IMR-90 (cell line): ENCODE data around the gene HOXC12. TPM values are rescaled to one million over a fixed set of nuclear protein-coding genes. Genes with fewer than 3 reads are reported as not detected.

Experiments used
- ATAC-seq: fragments of 200-7000 bp; cut with Tn5 transposase; 2 replicates; pipeline ENCODE4 v1.9.1; 2020; ENCODE audit warnings: low read depth, mild to moderate bottlenecking, moderate library complexity
- BruUV-seq: library from RNA; stranded (reverse); fragments of 400-500 nt; replicated peaks from 2 replicates; lab custom pipeline; 2021; lab: Mats Ljungman, UMichigan
- CTCF ChIA-PET: fragments of 300-600 bp; formaldehyde crosslinking; extraction: SDS; loops from one replicate; lab custom pipeline; 2021; ENCODE audit warnings: antibody characterized with exemption; lab: Yijun Ruan, JAX
- POLR2A ChIA-PET: fragments of 300-600 bp; sonication (Branson Sonifier 250); formaldehyde crosslinking; loops from one replicate; lab custom pipeline; 2022; ENCODE audit warnings: antibody characterized with exemption; ENCODE audit not compliant: unreplicated experiment; lab: Charles Lee
- DNase-seq: peaks from one replicate; pipeline ENCODE4 v3.0.0; 2013
- H2AFZ ChIP-seq: replicated peaks from 2 replicates; pipeline ENCODE3; 2013; ENCODE audit warnings: low read length, mild to moderate bottlenecking; ENCODE audit not compliant: poor library complexity
- H2AK5ac ChIP-seq: 2 replicates; pipeline ENCODE4 v1.6.1; 2013; ENCODE audit warnings: low read depth, low read length, inconsistent platforms
- H2AK9ac ChIP-seq: replicated peaks from 2 replicates; pipeline ENCODE3; 2013; ENCODE audit warnings: mild to moderate bottlenecking, low read depth, low read length, moderate library complexity; ENCODE audit not compliant: poor library complexity
- H2BK120ac ChIP-seq: 2 replicates; pipeline ENCODE4 v1.6.1; 2013; ENCODE audit warnings: low read depth, low read length, inconsistent platforms
- H2BK15ac ChIP-seq: 3 replicates; pipeline ENCODE4 v1.6.1; 2013; ENCODE audit warnings: low read depth, low read length, inconsistent platforms
- H2BK20ac ChIP-seq: 2 replicates; pipeline ENCODE4 v1.6.1; 2013; ENCODE audit warnings: low read depth, mild to moderate bottlenecking, inconsistent platforms, low read length, moderate library complexity
- H2BK5ac ChIP-seq: 2 replicates; pipeline ENCODE4 v1.6.1; 2013; ENCODE audit warnings: mild to moderate bottlenecking, low read depth, low read length, inconsistent platforms; ENCODE audit not compliant: poor library complexity, severe bottlenecking
- H3K14ac ChIP-seq: replicated peaks from 2 replicates; pipeline ENCODE4 v1.6.1; 2013; ENCODE audit warnings: low read depth, low read length, inconsistent platforms
- H3K18ac ChIP-seq: 2 replicates; pipeline ENCODE4 v1.6.1; 2013; ENCODE audit warnings: low read depth, low read length, control low read depth
- H3K23ac ChIP-seq: 2 replicates; pipeline ENCODE4 v1.6.1; 2013; ENCODE audit warnings: low read depth, low read length, inconsistent platforms
- H3K27ac ChIP-seq: 2 replicates; pipeline ENCODE4 v1.5.1; 2013; ENCODE audit warnings: mild to moderate bottlenecking, control low read depth, low read length; ENCODE audit not compliant: insufficient read depth
- H3K27me3 ChIP-seq: 2 replicates; pipeline ENCODE4 v1.6.1; 2013; ENCODE audit warnings: low read length; ENCODE audit not compliant: control insufficient read depth, insufficient read depth
- H3K36me3 ChIP-seq: 2 replicates; pipeline ENCODE4 v1.6.1; 2013; ENCODE audit warnings: low read length, mixed read lengths; ENCODE audit not compliant: control insufficient read depth, insufficient read depth
- H3K4ac ChIP-seq: 2 replicates; pipeline ENCODE4 v1.6.1; 2013; ENCODE audit warnings: low read depth, low read length, inconsistent platforms
- H3K4me1 ChIP-seq: 2 replicates; pipeline ENCODE4 v1.6.1; 2013; ENCODE audit warnings: low read length, mixed read lengths; ENCODE audit not compliant: control insufficient read depth, insufficient read depth
- H3K4me2 ChIP-seq: 2 replicates; pipeline ENCODE4 v1.6.1; 2013; ENCODE audit warnings: low read depth, mild to moderate bottlenecking, control low read depth, low read length, moderate library complexity
- H3K4me3 ChIP-seq: 2 replicates; pipeline ENCODE4 v1.5.1; 2013; ENCODE audit warnings: low read depth, mild to moderate bottlenecking, control low read depth, low read length, moderate library complexity; ENCODE audit not compliant: insufficient read depth
- H3K56ac ChIP-seq: 2 replicates; pipeline ENCODE4 v1.6.1; 2013; ENCODE audit warnings: low read length, inconsistent platforms; ENCODE audit not compliant: insufficient read depth; ENCODE audit errors: extremely low read depth
- H3K79me1 ChIP-seq, 2 experiments: 2 replicates each; pipeline ENCODE4 v1.6.1; 2013; ENCODE audit warnings: low read length in 2 of 2, inconsistent platforms in 1 of 2, low read depth in 1 of 2
- H3K9ac ChIP-seq: 2 replicates; pipeline ENCODE4 v1.6.1; 2013; ENCODE audit warnings: low read depth, low read length, control low read depth
- H3K9me1 ChIP-seq: 2 replicates; pipeline ENCODE4 v1.6.1; 2013; ENCODE audit warnings: low read length, inconsistent platforms; ENCODE audit not compliant: insufficient read depth
- H3K9me3 ChIP-seq: 2 replicates; pipeline ENCODE4 v1.6.1; 2013; ENCODE audit warnings: low read length; ENCODE audit not compliant: control insufficient read depth, insufficient read depth
- H4K20me1 ChIP-seq: 2 replicates; pipeline ENCODE4 v1.6.1; 2013; ENCODE audit warnings: low read length, inconsistent platforms; ENCODE audit not compliant: insufficient read depth
- H4K5ac ChIP-seq: 2 replicates; pipeline ENCODE4 v1.6.1; 2013; ENCODE audit warnings: mild to moderate bottlenecking, low read depth, low read length, control low read depth
- H4K8ac ChIP-seq, 2 experiments: 2 replicates each; pipeline ENCODE4 v1.6.1; 2013; ENCODE audit warnings: low read depth in 2 of 2, low read length in 2 of 2, control low read depth in 1 of 2, inconsistent platforms in 1 of 2
- H4K91ac ChIP-seq: 2 replicates; pipeline ENCODE4 v1.6.1; 2013; ENCODE audit warnings: low read depth, low read length, inconsistent platforms; ENCODE audit not compliant: insufficient read depth
- CEBPB ChIP-seq: IDR thresholded peaks from 2 replicates; pipeline ENCODE4 v1.6.1; 2012; ENCODE audit warnings: low read depth, low read length, improper control_type of control experiment
- CHD1 ChIP-seq: IDR thresholded peaks from 2 replicates; pipeline ENCODE4 v1.6.1; 2012; ENCODE audit warnings: low read depth, low read length, improper control_type of control experiment
- ELK1 ChIP-seq: fragments of 150-350 bp; IDR thresholded peaks from 2 replicates; pipeline ENCODE4 v1.6.1; 2016; ENCODE audit warnings: low read depth, mild to moderate bottlenecking, low read length, moderate library complexity, borderline replicate concordance
- MAFK ChIP-seq: IDR thresholded peaks from 2 replicates; pipeline ENCODE4 v1.6.1; 2012; ENCODE audit warnings: low read depth, low read length, improper control_type of control experiment
- RFX5 ChIP-seq: IDR thresholded peaks from 2 replicates; pipeline ENCODE4 v1.8.0; 2012; ENCODE audit warnings: low read depth, mild to moderate bottlenecking, low read length, moderate library complexity
- WGBS, 2 experiments: methylation state at CpG; one replicate each; pipeline versions ENCODE4 v1.1.5 to v1.1.7; 2013; ENCODE audit warnings: missing lambda C conversion rate in 2 of 2; ENCODE audit not compliant: insufficient read length in 1 of 2; ENCODE audit errors: extremely low coverage in 2 of 2; 5-methylcytosine and 5-hydroxymethylcytosine counted together
- dilution Hi-C: fragments of 300-500 bp; cut with HindIII; formaldehyde crosslinking; loops from one replicate; pipeline ENCODE4 v1.14.3; 2018; ENCODE audit warnings: low sequenced_read_pairs; ENCODE audit not compliant: unreplicated experiment
- in situ Hi-C: fragments of 300-500 bp; cut with MboI; formaldehyde crosslinking; loops from 3 replicates; pipeline ENCODE4 v1.14.3; 2019; ENCODE audit warnings: low sequenced_read_pairs, inconsistent platforms, mixed read lengths
- intact Hi-C: fragments of 100-400 bp; cut with micrococcal nuclease; formaldehyde crosslinking; loops from 2 replicates; pipeline ENCODE4 v1.10.0; 2022
- polyA plus RNA-seq, 3 experiments: library from polyadenylated mRNA; depleted of rRNA; stranded (reverse); fragments of >200 nt; gene quantifications; 2 replicates each; pipeline ENCODE4 v1.2.3, GENCODE V29; 2012; ENCODE audit warnings: low replicate concordance in 1 of 3
- total RNA-seq: library from RNA; depleted of rRNA; stranded (reverse); fragments of >200 nt; gene quantifications from 2 replicates; pipeline ENCODE4 v1.2.3, GENCODE V29; 2012

Gene HOXC12
- total and polyA plus RNA-seq, 2 of the 4 experiments (the other 2 are of a cell fraction) = not detected

GRCh38 chr12:54004063-54004840 lies 49.5 kb downstream of the HOXC12 start:
- Histone ChIP-seq H3K36me3 (no peaks in the 10 kb centered on the region), H3K9me1 (no peaks in the 10 kb centered on the region), H4K91ac (no peak overlapping the region), H2AK5ac (no peak overlapping the region), H3K4me2 (no peak overlapping the region), H3K4ac (no peak overlapping the region), H3K18ac (no peak overlapping the region), H3K23ac (no peak overlapping the region), H4K5ac (no peak overlapping the region), H4K8ac (no peak overlapping the region), H3K14ac (no peak overlapping the region), H2BK120ac (no peak overlapping the region), H3K4me3 (no peak overlapping the region), H3K79me1 (no peaks in the 10 kb centered on the region), H2BK5ac (no peak overlapping the region), H3K27me3 (peaks cover 90% of the 10 kb centered on the region), H2BK20ac (no peak overlapping the region), H3K56ac (no peak overlapping the region), H2AK9ac (no peak overlapping the region), H3K9me3 (peaks cover 2% of the 10 kb centered on the region; the same call in 1 of the 2 replicates), H3K4me1 (no peaks in the 10 kb centered on the region), H2BK15ac (no peak overlapping the region), H3K27ac (no peak overlapping the region), H3K9ac (no peak overlapping the region), H4K20me1 (no peaks in the 10 kb centered on the region), H2AFZ (no peak overlapping the region)
- ChIA-PET POLR2A (no interaction called here), CTCF (interaction anchor here (0.6 to 0.9 kb wide), 2 partner anchors 14 to 317 kb away, joined by 3 to 4 read pairs; no protein-coding TSS in a partner anchor)
- dilution Hi-C loops (no loop called here), in situ Hi-C loops (no loop called here), intact Hi-C loops (loop anchor here (10.0 kb wide), 1 partner anchor 299 kb away; no protein-coding TSS in a partner anchor)
- WGBS, 2 experiments = no CpG with 5 or more reads among the region's 20 CpGs
- no peak for TF ChIP-seq CHD1
- no peak for TF ChIP-seq CEBPB
- no peak for TF ChIP-seq MAFK
- TF ChIP-seq RFX5 = no peak
- TF ChIP-seq ELK1 = no peak
- DNase-seq (no peak), ATAC-seq (no peak)
- BruUV-seq = no TSS peak
